Psoas muscle (tissue), 8 donors: ENCODE measurements around the gene TRIAP1. TPM values are rescaled to one million over a fixed set of nuclear protein-coding genes. Genes with fewer than 3 reads are reported as not detected.

ENCODE experiments used
- ATAC-seq, 4 donors: fragments of 200-7000 bp; cut with Tn5 transposase; one replicate each; pipeline ENCODE4 v1.9.1; 2020; ENCODE audit warnings: moderate library complexity in 3 of 4, mild to moderate bottlenecking in 2 of 4
- DNase-seq, 2 donors: peaks; one replicate each; pipeline ENCODE4 v3.0.0-alpha.2; 2020
- H3K27ac ChIP-seq: fragments of 200-600 bp; one replicate; pipeline ENCODE4 v1.8.0; 2022
- H3K27me3 ChIP-seq, 3 donors: fragments of 200-600 bp in 1 of 3; one replicate each; pipeline versions ENCODE4 v1.6.1 to v1.8.0; 2013 to 2022; ENCODE audit warnings: low read length in 2 of 3, mild to moderate bottlenecking in 2 of 3, moderate library complexity in 1 of 3; ENCODE audit not compliant: insufficient read depth in 3 of 3
- H3K36me3 ChIP-seq, 2 donors: fragments of 200-600 bp in 1 of 2; one replicate each; pipeline versions ENCODE4 v1.6.1 to v1.8.0; 2013 to 2022; ENCODE audit warnings: low read depth in 1 of 2, mild to moderate bottlenecking in 1 of 2, moderate library complexity in 1 of 2; ENCODE audit not compliant: insufficient read depth in 1 of 2
- H3K4me1 ChIP-seq: fragments of 200-600 bp; one replicate; pipeline ENCODE4 v1.8.0; 2022
- H3K4me3 ChIP-seq: fragments of 200-600 bp; one replicate; pipeline ENCODE4 v1.8.0; 2022; ENCODE audit warnings: mild to moderate bottlenecking
- H3K9me3 ChIP-seq: fragments of 200-600 bp; one replicate; pipeline ENCODE4 v1.8.0; 2022
- CTCF ChIP-seq: fragments of 200-600 bp; IDR thresholded peaks from one replicate; pipeline ENCODE4 v1.8.0; 2022; ENCODE audit warnings: antibody characterized with exemption
- WGBS, 3 donors: extraction: QIAGEN DNeasy Blood & Tissue Kit; methylation state at CpG; one replicate each; pipeline versions ENCODE4 v1.1.6 to v1.1.7; 2013; 5-methylcytosine and 5-hydroxymethylcytosine counted together
- intact Hi-C, 2 donors: fragments of 100-400 bp; cut with DNase I; formaldehyde crosslinking; loops; one replicate each; pipeline versions ENCODE4 v1.11.0 to v1.14.2; 2022
- polyA plus RNA-seq, 3 donors: library from polyadenylated mRNA; stranded (reverse); fragments of 200-250 nt; gene quantifications; one replicate each; pipeline ENCODE4 v1.2.3, GENCODE V29; 2013
- total RNA-seq, 4 donors: library from RNA; stranded (reverse); fragmentation: NEBNext Ultra II Directional in 2 of 4; extraction: Animal tissue kit (Norgen Biotek cat#: 25700) in 2 of 4; gene quantifications; one replicate each; pipeline versions ENCODE4 v1.2.1 to v1.2.4, GENCODE V29; 2021 to 2023
- donor health status: healthy with polysubstance abuse.
- donor health status: DM: no; HTN: no; CAD: no; lungs with moderate emphysema.
- donor health status: Bipolar disorder and iron deficiency.
- donor health status: healthy.
- donor health status: DM: yes; HTN: yes; CAD: no.
- donor health status: DM: no; HTN: no; CAD: no.
- donor health status: DM: no; HTN: no; CAD: no.
- donor health status: DM: yes; HTN: yes; CAD: no.

Gene TRIAP1
- total and polyA plus RNA-seq, 7 donors = 24.4 to 111 (median 37.3) TPM

GRCh38 chr12:120438495-120439198, 7.5 kb downstream of the TRIAP1 start:
- Histone ChIP-seq H3K4me3 (peak overlapping the region; percentile 98), H3K27me3 (no peaks in the 10 kb centered on the region), H3K36me3 (peaks cover 3 to 45% of the 10 kb centered on the region in 2 donors), H3K9me3 (no peaks in the 10 kb centered on the region), H3K4me1 (peaks cover 18% of the 10 kb centered on the region), H3K27ac (peak overlapping the region; percentile 89)
- 34 to 38% (median 37%) methylated on average over 17 of the region's 17 CpGs for WGBS, 3 donors
- TF ChIP-seq CTCF = no peak
- ATAC-seq = peak in 3 of 4 donors; percentile 7 to 32 (median 19)
- intact Hi-C loops = loop anchor here in 1 of 2 donors (10.0 kb wide), 1 partner anchor 114 kb away; the partner anchor contains the start of gene PLA2G1B
- DNase-seq = no peak

GRCh38 chr12:120437735-120438494, 8.3 kb downstream of the TRIAP1 start, which contains the start of gene COX6A1:
Gene COX6A1 (plus strand): TSS chr12:120438113. CDS start chr12:120438127, 14 bp downstream.
- 0% methylated on average over 55 to 59 of the region's 59 CpGs for WGBS, 3 donors
- no peak for TF ChIP-seq CTCF
- Histone ChIP-seq H3K9me3 (no peaks in the 10 kb centered on the region), H3K27me3 (no peaks in the 10 kb centered on the region), H3K4me1 (peaks cover 18% of the 10 kb centered on the region), H3K4me3 (peak within 1 kb of the TSS; percentile 98), H3K36me3 (peaks cover 3 to 38% of the 10 kb centered on the region in 2 donors), H3K27ac (peak within 1 kb of the TSS; percentile 89)
- ATAC-seq (peak; percentile 98 to 99 (median 99)), DNase-seq (peak; percentile 94 to 97)
- intact Hi-C loops = loop anchor here in 1 of 2 donors (10.0 kb wide), 1 partner anchor 113 kb away; the partner anchor contains the start of gene PLA2G1B

GRCh38 chr12:120432772-120433525, 13.2 kb downstream of the TRIAP1 start:
- TF ChIP-seq CTCF = no peak
- no peak overlapping the region for H3K27ac ChIP-seq
- peaks cover 0 to 4% (median 0%) of the 10 kb centered on the region in 3 donors for H3K27me3 ChIP-seq
- intact Hi-C loops = loop anchor here in 1 of 2 donors (10.0 kb wide), 1 partner anchor 108 kb away; the partner anchor contains the start of gene PLA2G1B
- WGBS, 3 donors = 52 to 56% (median 56%) methylated on average over 10 of the region's 10 CpGs
- no peak for ATAC-seq
- H3K4me1 ChIP-seq = no peaks in the 10 kb centered on the region
- no peaks in the 10 kb centered on the region for H3K36me3 ChIP-seq
- DNase-seq = no peak
- H3K9me3 ChIP-seq = no peaks in the 10 kb centered on the region
- no peak overlapping the region for H3K4me3 ChIP-seq

GRCh38 chr12:120429368-120429767, 16.8 kb downstream of the TRIAP1 start:
- Histone ChIP-seq H3K9me3 (no peaks in the 10 kb centered on the region), H3K4me3 (no peak overlapping the region), H3K27me3 (peaks cover 0 to 4% (median 0%) of the 10 kb centered on the region in 3 donors), H3K36me3 (no peaks in the 10 kb centered on the region), H3K27ac (no peak overlapping the region), H3K4me1 (no peaks in the 10 kb centered on the region)
- no peak for ATAC-seq
- DNase-seq = no peak
- TF ChIP-seq CTCF = no peak
- intact Hi-C loops = loop anchor here in 1 of 2 donors (2.0 to 5.0 kb wide), 2 partner anchors 73 to 107 kb away; no protein-coding TSS in a partner anchor
- 51 to 62% (median 57%) methylated on average over 7 of the region's 7 CpGs for WGBS, 3 donors
